ENCODE measurements around the gene KIF18A. TPM values are rescaled to one million over a fixed set of nuclear protein-coding genes. Genes with fewer than 3 reads are reported as not detected.

Gene KIF18A
- total RNA-seq, 1 donor from 2014 or later, result 2.6 TPM

DNA sequence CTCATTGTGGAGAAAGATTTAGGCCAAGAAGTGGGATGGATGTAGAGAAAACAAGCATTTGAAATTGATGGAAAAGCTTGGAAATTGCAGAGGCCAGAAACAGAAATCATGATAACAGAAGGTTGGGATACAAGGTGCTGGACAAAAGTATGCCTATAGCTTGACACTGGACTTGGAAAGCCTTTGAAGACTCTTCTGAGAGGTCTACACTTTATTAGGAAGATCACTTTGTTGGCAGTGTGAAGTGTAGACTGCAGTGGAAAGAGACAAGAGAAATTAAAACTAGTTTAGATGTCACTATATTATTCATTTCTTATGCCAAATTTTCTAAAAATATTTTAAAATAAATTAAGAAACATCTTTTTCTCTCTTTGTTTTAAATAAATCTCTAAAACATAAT lies 59.1 kb downstream of the KIF18A start:
- Mint-ChIP-seq H3K27me3 (ENCODE audit: unreplicated experiment) (no peaks in the 10 kb centered on the region), H3K36me3 (ENCODE audit: unreplicated experiment) (no peaks in the 10 kb centered on the region), H3K9me3 (ENCODE audit: unreplicated experiment) (no peaks in the 10 kb centered on the region), H3K27ac (ENCODE audit: unreplicated experiment) (no peak overlapping the region), H3K4me3 (ENCODE audit: unreplicated experiment) (no peak overlapping the region), H3K4me1 (ENCODE audit: low read depth, unreplicated experiment) (no peaks in the 10 kb centered on the region)
- DNase-seq, result no peak
- TF ChIP-seq, protein P1, sequence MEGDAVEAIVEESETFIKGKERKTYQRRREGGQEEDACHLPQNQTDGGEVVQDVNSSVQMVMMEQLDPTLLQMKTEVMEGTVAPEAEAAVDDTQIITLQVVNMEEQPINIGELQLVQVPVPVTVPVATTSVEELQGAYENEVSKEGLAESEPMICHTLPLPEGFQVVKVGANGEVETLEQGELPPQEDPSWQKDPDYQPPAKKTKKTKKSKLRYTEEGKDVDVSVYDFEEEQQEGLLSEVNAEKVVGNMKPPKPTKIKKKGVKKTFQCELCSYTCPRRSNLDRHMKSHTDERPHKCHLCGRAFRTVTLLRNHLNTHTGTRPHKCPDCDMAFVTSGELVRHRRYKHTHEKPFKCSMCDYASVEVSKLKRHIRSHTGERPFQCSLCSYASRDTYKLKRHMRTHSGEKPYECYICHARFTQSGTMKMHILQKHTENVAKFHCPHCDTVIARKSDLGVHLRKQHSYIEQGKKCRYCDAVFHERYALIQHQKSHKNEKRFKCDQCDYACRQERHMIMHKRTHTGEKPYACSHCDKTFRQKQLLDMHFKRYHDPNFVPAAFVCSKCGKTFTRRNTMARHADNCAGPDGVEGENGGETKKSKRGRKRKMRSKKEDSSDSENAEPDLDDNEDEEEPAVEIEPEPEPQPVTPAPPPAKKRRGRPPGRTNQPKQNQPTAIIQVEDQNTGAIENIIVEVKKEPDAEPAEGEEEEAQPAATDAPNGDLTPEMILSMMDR (IDR thresholded peaks at IDR 0.05; ENCODE audit: partially characterized antibody, unreplicated experiment), result no peak

DNA sequence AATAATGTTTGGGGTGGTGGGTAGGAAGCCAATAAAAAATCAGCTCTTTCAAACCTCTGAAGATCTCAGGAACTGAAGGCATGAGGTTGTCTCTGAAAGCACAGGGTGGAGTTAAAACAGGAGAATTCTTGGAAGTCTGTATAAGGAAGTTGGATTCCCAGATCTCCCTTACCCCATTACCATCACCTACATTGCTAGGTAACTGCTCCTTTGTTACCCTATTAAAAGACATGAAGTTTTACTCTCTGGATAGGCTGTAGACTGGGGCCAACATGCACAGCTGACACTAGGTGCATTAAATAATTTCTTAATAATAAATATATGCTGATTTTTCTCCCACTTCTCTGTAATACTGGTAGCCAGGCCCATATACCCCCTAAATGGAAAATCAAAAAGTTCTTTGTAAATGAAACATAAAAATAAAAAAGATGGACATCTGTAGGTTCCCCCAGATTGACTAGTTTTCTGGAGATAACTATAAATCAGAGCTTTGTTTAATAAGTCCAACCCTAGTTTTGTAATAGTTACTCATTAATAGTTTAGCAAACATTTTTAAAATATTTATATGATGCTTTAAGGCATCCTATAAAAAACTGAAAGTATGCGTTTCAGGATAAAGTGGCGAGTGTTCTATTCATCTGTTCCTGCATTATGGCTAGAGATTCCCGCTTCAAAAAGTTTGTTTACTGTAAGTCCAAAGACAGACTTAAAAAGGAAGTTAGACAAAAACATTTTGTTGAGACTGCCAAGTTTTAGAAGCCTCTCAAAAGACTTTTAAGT lies 63.8 kb downstream of the KIF18A start:
- Mint-ChIP-seq H3K36me3 (ENCODE audit: unreplicated experiment) (no peaks in the 10 kb centered on the region), H3K4me3 (ENCODE audit: unreplicated experiment) (no peak overlapping the region), H3K27me3 (ENCODE audit: unreplicated experiment) (no peaks in the 10 kb centered on the region), H3K9me3 (ENCODE audit: unreplicated experiment) (no peaks in the 10 kb centered on the region), H3K27ac (ENCODE audit: unreplicated experiment) (no peak overlapping the region), H3K4me1 (ENCODE audit: low read depth, unreplicated experiment) (no peaks in the 10 kb centered on the region)
- DNase-seq, result no peak
- TF ChIP-seq, protein P1 (IDR thresholded peaks at IDR 0.05; ENCODE audit: partially characterized antibody, unreplicated experiment), result no peak

DNA sequence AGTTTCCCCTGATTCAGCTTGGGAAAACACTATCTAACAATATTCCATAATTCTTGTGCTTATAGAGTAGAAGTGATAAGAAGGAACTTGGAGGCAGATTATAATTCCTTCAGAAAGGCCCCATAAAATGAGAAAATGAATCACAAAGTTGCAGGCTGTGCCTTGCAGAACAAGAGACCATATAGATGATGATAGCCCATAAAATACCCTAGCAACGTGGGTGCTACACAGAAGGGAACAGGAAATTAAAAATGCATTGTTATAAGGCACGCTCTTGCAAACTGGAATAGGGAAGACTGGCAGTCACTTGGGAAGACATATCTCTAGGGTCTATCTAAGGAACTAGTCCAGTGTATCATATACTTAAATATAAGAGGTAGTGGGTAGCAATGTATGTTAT lies 67.6 kb downstream of the KIF18A start:
- no peaks in the 10 kb centered on the region for H3K36me3 Mint-ChIP-seq (ENCODE audit: unreplicated experiment)
- H3K4me3 Mint-ChIP-seq (ENCODE audit: unreplicated experiment), result no peak overlapping the region
- H3K9me3 Mint-ChIP-seq (ENCODE audit: unreplicated experiment), result no peaks in the 10 kb centered on the region
- TF ChIP-seq, protein P1 (IDR thresholded peaks at IDR 0.05; ENCODE audit: partially characterized antibody, unreplicated experiment), result no peak
- no peak overlapping the region for H3K27ac Mint-ChIP-seq (ENCODE audit: unreplicated experiment)
- DNase-seq, result no peak
- H3K4me1 Mint-ChIP-seq (ENCODE audit: low read depth, unreplicated experiment), result no peaks in the 10 kb centered on the region
- H3K27me3 Mint-ChIP-seq (ENCODE audit: unreplicated experiment), result no peaks in the 10 kb centered on the region

DNA sequence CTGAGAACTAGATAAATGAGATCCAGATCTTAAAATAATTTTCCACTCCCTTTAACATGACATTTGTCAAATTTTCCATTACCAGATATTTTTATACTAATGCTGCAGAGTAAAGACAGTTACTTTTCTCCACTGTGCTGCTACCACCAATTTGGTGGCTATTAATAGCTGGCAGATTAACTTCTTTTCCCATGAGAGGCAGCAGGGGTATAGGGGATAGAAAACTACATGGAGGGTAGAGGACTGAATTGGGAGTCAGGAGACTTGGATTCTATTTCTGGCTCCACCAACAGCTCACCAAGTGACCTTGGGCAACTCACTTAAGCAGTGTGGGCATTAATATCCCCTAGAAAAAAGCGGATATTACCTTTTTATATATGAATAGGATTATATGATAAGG lies 69.2 kb downstream of the KIF18A start:
- DNase-seq, result no peak
- Mint-ChIP-seq H3K9me3 (ENCODE audit: unreplicated experiment) (no peaks in the 10 kb centered on the region), H3K4me1 (ENCODE audit: low read depth, unreplicated experiment) (no peaks in the 10 kb centered on the region), H3K4me3 (ENCODE audit: unreplicated experiment) (no peak overlapping the region), H3K27me3 (ENCODE audit: unreplicated experiment) (no peaks in the 10 kb centered on the region), H3K36me3 (ENCODE audit: unreplicated experiment) (no peaks in the 10 kb centered on the region), H3K27ac (ENCODE audit: unreplicated experiment) (no peak overlapping the region)
- TF ChIP-seq, protein P1 (IDR thresholded peaks at IDR 0.05; ENCODE audit: partially characterized antibody, unreplicated experiment), result no peak

DNA sequence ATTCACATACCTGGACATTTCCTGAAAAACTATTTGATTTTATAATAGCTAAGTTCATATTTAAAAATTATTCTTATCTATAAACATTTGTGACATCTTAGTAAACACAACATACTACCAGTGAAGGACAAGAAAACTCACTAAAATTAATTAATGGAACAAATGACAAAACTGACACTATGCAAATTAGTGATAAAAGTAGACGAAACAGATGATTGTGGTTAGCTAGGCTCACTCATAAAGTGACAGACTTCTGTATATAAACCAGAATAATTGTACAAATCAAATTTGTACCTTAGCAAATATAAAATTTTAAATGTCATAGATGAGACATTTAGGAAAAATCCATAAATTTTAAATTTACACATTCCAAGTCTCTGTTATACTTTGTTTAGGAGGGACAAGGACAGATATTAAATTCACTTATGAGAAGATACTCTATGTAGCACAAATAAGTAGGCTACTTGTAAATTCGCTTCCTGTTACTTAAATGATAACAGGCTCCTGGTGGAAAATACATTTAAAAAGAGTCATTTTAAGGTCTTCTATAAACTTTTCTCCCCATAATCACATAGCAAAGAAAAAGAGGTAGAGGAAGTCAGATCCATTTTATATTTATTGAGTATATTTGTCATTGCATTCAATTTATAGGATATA lies 81.2 kb downstream of the KIF18A start:
- H3K4me3 Mint-ChIP-seq (ENCODE audit: unreplicated experiment), result no peak overlapping the region
- no peaks in the 10 kb centered on the region for H3K9me3 Mint-ChIP-seq (ENCODE audit: unreplicated experiment)
- DNase-seq, result no peak
- H3K4me1 Mint-ChIP-seq (ENCODE audit: low read depth, unreplicated experiment), result no peaks in the 10 kb centered on the region
- TF ChIP-seq, protein P1 (IDR thresholded peaks at IDR 0.05; ENCODE audit: partially characterized antibody, unreplicated experiment), result no peak
- no peaks in the 10 kb centered on the region for H3K36me3 Mint-ChIP-seq (ENCODE audit: unreplicated experiment)
- no peaks in the 10 kb centered on the region for H3K27me3 Mint-ChIP-seq (ENCODE audit: unreplicated experiment)
- H3K27ac Mint-ChIP-seq (ENCODE audit: unreplicated experiment), result no peak overlapping the region

Data from glutamatergic neuron (in vitro differentiated cells).